Measurements from ENCODE around the gene ROR1.

The ROR1 gene

GRCh38 chr1:63946866-63947491 is 173.2 kb downstream of the ROR1 start:
- Histone ChIP-seq H3K4me2 (ENCODE audit: low read length) (no peak overlapping the region), H3K79me2 (no peaks in the 10 kb centered on the region), H3K4me1 (peaks cover 17% of the 10 kb centered on the region), H3K27me3 (ENCODE audit: control insufficient read depth, insufficient read depth, low read length) (no peaks in the 10 kb centered on the region), H3K36me3 (ENCODE audit: control insufficient read depth, insufficient read depth, low read length) (no peaks in the 10 kb centered on the region), H3K4me3 (ENCODE audit: low read depth, low read length) (no peak overlapping the region), H3K9ac (no peak overlapping the region), H3K27ac (no peak overlapping the region), H3K9me3 (ENCODE audit: control insufficient read depth, low read length) (no peaks in the 10 kb centered on the region), H2AFZ (no peak overlapping the region)
- no peak for TF ChIP-seq CTCF (IDR thresholded peaks at IDR 0.05)

- Histone ChIP-seq H3K4me1 (peaks cover 17% of the 10 kb centered on the region), H2AFZ (no peak overlapping the region), H3K4me2 (ENCODE audit: low read length) (no peak overlapping the region), H3K79me2 (no peaks in the 10 kb centered on the region), H3K36me3 (ENCODE audit: control insufficient read depth, insufficient read depth, low read length) (no peaks in the 10 kb centered on the region), H3K9me3 (ENCODE audit: control insufficient read depth, low read length) (no peaks in the 10 kb centered on the region), H3K27me3 (ENCODE audit: control insufficient read depth, insufficient read depth, low read length) (no peaks in the 10 kb centered on the region), H3K27ac (no peak overlapping the region), H3K9ac (no peak overlapping the region), H3K4me3 (ENCODE audit: low read depth, low read length) (no peak overlapping the region)
- TF ChIP-seq CTCF (IDR thresholded peaks at IDR 0.05) = no peak
Observed at GRCh38 chr1:63947904-63948303, 174.1 kb downstream of the ROR1 start.

GRCh38 chr1:63950023-63950422 is 176.2 kb downstream of the ROR1 start:
- H3K4me2 ChIP-seq (ENCODE audit: low read length) = no peak overlapping the region
- H3K27me3 ChIP-seq (ENCODE audit: control insufficient read depth, insufficient read depth, low read length) = no peaks in the 10 kb centered on the region
- H3K36me3 ChIP-seq (ENCODE audit: control insufficient read depth, insufficient read depth, low read length) = no peaks in the 10 kb centered on the region
- TF ChIP-seq CTCF (IDR thresholded peaks at IDR 0.05) = no peak
- no peaks in the 10 kb centered on the region for H3K79me2 ChIP-seq
- H3K4me1 ChIP-seq = peaks cover 17% of the 10 kb centered on the region
- H2AFZ ChIP-seq = no peak overlapping the region
- no peak overlapping the region for H3K4me3 ChIP-seq (ENCODE audit: low read depth, low read length)
- peak overlapping the region; percentile 40 for H3K27ac ChIP-seq
- H3K9ac ChIP-seq = no peak overlapping the region
- H3K9me3 ChIP-seq (ENCODE audit: control insufficient read depth, low read length) = no peaks in the 10 kb centered on the region

- Histone ChIP-seq H2AFZ (no peak overlapping the region), H3K27ac (no peak overlapping the region), H3K4me1 (peaks cover 17% of the 10 kb centered on the region), H3K79me2 (no peaks in the 10 kb centered on the region), H3K9ac (no peak overlapping the region), H3K4me3 (ENCODE audit: low read depth, low read length) (no peak overlapping the region), H3K9me3 (ENCODE audit: control insufficient read depth, low read length) (no peaks in the 10 kb centered on the region), H3K27me3 (ENCODE audit: control insufficient read depth, insufficient read depth, low read length) (no peaks in the 10 kb centered on the region), H3K36me3 (ENCODE audit: control insufficient read depth, insufficient read depth, low read length) (no peaks in the 10 kb centered on the region), H3K4me2 (ENCODE audit: low read length) (no peak overlapping the region)
- TF ChIP-seq CTCF (IDR thresholded peaks at IDR 0.05) = no peak
Observed at GRCh38 chr1:63951059-63951946, 177.5 kb downstream of the ROR1 start.

Data from parathyroid adenoma (tissue), 2 donors.